Esophagus muscularis mucosa (tissue), 4 donors: ENCODE results near the gene IL1R2. TPM values are rescaled to one million over a fixed set of nuclear protein-coding genes. Genes with fewer than 3 reads are reported as not detected.

Experiments
- DNase-seq: peaks from one replicate; pipeline ENCODE4 v3.0.0-alpha.2; 2017; ENCODE audit errors: extremely low spot score
- H3K27ac ChIP-seq, 4 donors: fragments of 200-600 bp; sonication (generic); replicated peaks in 1 of 4; 1 replicate in 3 of 4; 2 replicates in 1 of 4; pipeline ENCODE4 v1.5.1; 2016 to 2019; ENCODE audit warnings: mild to moderate bottlenecking in 1 of 4
- H3K27me3 ChIP-seq, 4 donors: fragments of 200-600 bp; sonication (generic); one replicate each; pipeline versions ENCODE4 v1.5.1 to v1.6.0; 2016 to 2019
- H3K36me3 ChIP-seq, 4 donors: fragments of 200-600 bp; sonication (generic); one replicate each; pipeline ENCODE4 v1.5.1; 2016 to 2019
- H3K4me1 ChIP-seq, 4 donors: fragments of 200-600 bp; sonication (generic); one replicate each; pipeline ENCODE4 v1.5.1; 2016 to 2019
- H3K4me3 ChIP-seq, 4 donors: fragments of 200-600 bp; sonication (generic); 1 replicate in 2 of 4; 2 replicates in 2 of 4; pipeline ENCODE4 v1.5.1; 2016 to 2019; ENCODE audit warnings: mild to moderate bottlenecking in 4 of 4, moderate library complexity in 1 of 4
- H3K9me3 ChIP-seq, 4 donors: fragments of 200-600 bp; sonication (generic); 1 replicate in 3 of 4; 2 replicates in 1 of 4; pipeline ENCODE4 v1.5.1; 2016 to 2019
- CTCF ChIP-seq, 3 experiments: fragments of 200-600 bp in 2 of 3; fragments of 450-650 bp in 1 of 3; sonication (generic) in 2 of 3; IDR thresholded peaks; one replicate each; pipeline ENCODE4 v1.5.1; 2017 to 2019; ENCODE audit warnings: antibody characterized with exemption in 3 of 3, mild to moderate bottlenecking in 2 of 3, moderate library complexity in 1 of 3
- EP300 ChIP-seq: sonication (generic); formaldehyde crosslinking; IDR thresholded peaks from one replicate; pipeline ENCODE4 v1.6.1; 2017; ENCODE audit warnings: antibody characterized with exemption
- POLR2A ChIP-seq: fragments of 450-650 bp; IDR thresholded peaks from one replicate; pipeline ENCODE4 v1.6.1; 2017; ENCODE audit warnings: antibody characterized with exemption, moderate library complexity, mild to moderate bottlenecking, low read depth
- POLR2AphosphoS5 ChIP-seq, 2 donors: sonication (generic); formaldehyde crosslinking; IDR thresholded peaks; one replicate each; pipeline ENCODE4 v1.6.1; 2017; ENCODE audit warnings: antibody characterized with exemption in 2 of 2
- WGBS: methylation state at CpG from one replicate; pipeline ENCODE4 v1.1.5; 2018; 5-methylcytosine and 5-hydroxymethylcytosine counted together
- intact Hi-C: fragments of 100-400 bp; cut with DNase I; formaldehyde crosslinking; loops from one replicate; pipeline ENCODE4 v1.15.1; 2023
- total RNA-seq, 4 donors: library from RNA; depleted of rRNA; stranded (reverse); fragments of >200 nt; gene quantifications; one replicate each; pipeline versions ENCODE4 v1.1.0 to v1.2.1, GENCODE V29; 2016

IL1R2 gene
- total RNA-seq, 4 donors from 2014 or later = 2.5 to 56.2 (median 6.4) TPM

DNA sequence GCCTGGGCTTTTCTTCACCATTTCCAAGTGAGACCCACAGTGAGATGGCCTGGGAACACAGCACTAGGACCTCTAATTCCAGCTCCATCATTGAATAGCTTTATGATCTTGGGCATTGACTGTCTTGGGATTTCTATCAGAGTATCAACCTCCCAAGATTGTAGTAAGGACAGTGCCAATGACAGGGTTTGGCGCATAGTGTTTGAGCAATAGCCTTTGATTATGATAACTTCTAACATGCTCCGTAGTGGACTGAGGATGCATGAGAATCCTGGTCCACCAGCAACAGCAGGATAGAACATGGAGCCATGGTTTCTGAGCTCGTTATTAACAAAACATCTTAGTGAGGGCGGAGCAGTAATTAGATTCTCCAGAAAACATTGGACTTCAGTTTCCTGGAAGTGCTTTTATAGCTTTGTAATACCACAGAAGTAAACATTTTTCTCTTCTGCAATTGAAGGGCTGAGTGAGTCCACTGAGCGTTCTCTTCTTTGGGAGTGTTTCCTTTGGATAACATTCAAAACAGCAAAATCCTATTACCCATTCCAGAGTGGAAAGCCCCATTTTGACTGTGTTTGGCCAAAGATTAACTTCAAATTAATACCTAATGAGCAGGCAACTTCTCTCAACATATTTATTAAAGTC is 63.7 kb downstream of the IL1R2 start:
- no peaks in the 10 kb centered on the region for H3K36me3 ChIP-seq
- no peaks in the 10 kb centered on the region for H3K27me3 ChIP-seq
- no peak for TF ChIP-seq CTCF (IDR thresholded peaks at IDR 0.05)
- TF ChIP-seq POLR2A = no peak
- no peak for TF ChIP-seq EP300
- TF ChIP-seq POLR2AphosphoS5 (IDR thresholded peaks at IDR 0.05) = no peak
- WGBS = 65% methylated on average over 5 of the region's 5 CpGs
- peak overlapping the region; percentile 36 to 92 (median 51) for H3K27ac ChIP-seq
- H3K4me1 ChIP-seq = peaks cover 24 to 56% (median 51%) of the 10 kb centered on the region in 4 donors
- no peaks in the 10 kb centered on the region for H3K9me3 ChIP-seq
- intact Hi-C loops = no loop called here
- peak; percentile 86 for DNase-seq
- no peak overlapping the region for H3K4me3 ChIP-seq

- WGBS = 80% methylated on average over 3 of the region's 3 CpGs
- H3K4me3 ChIP-seq = no peak overlapping the region
- no peaks in the 10 kb centered on the region for H3K9me3 ChIP-seq
- no peaks in the 10 kb centered on the region for H3K27me3 ChIP-seq
- no peak for TF ChIP-seq EP300
- peak in 1 of 2 donors; percentile 20 for TF ChIP-seq POLR2AphosphoS5 (IDR thresholded peaks at IDR 0.05)
- H3K27ac ChIP-seq = peak overlapping the region; percentile 36 to 92 (median 51)
- H3K36me3 ChIP-seq = no peaks in the 10 kb centered on the region
- intact Hi-C loops = no loop called here
- peak; percentile 92 for DNase-seq
- peaks cover 17 to 56% (median 51%) of the 10 kb centered on the region in 4 donors for H3K4me1 ChIP-seq
Measured at GRCh38 chr2:102056079-102056581, 64.4 kb downstream of the IL1R2 start.

DNA sequence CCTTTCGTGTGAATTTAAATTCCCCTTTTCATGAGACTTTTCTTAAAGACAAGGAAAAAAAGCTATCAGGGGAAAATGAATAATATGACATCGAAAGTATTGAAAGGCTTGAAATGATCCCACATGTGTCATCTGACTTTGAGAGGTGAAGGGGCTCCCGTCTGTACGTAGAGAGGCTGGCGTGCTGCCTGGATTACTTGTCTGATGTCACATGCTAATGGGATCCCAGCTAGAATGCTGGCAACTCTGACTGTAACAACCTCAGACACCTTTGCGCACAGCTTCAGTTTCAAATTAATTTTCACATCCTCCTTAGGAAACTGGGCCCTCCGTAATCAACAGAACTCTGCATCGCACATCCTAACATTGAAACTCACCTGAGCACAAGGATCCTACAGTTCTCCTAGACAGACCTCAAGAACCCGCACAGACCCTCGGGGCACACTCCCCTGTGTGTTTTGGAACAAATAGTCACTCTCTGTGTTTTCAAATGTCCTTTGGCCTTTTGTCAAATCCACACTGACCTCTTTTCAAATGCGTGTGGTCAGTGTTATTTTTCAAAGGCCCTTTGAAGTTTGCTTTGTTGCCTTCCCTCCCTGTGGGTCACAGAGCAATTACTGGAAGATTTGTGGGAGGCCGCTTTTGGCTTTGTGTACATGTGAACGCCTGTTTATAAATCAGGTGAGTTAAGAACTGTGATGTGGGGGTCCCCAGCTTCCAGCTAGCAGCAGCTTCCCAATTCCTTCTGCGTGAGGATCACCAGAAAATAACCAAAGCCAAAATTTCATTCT is 65.9 kb downstream of the IL1R2 start:
- H3K27ac ChIP-seq = peak overlapping the region; percentile 16 to 92 (median 36)
- 79% methylated on average over 14 of the region's 14 CpGs for WGBS
- H3K4me1 ChIP-seq = peaks cover 12 to 56% (median 51%) of the 10 kb centered on the region in 4 donors
- intact Hi-C loops = no loop called here
- DNase-seq = peak; percentile 79
- H3K36me3 ChIP-seq = no peaks in the 10 kb centered on the region
- no peak overlapping the region for H3K4me3 ChIP-seq
- H3K27me3 ChIP-seq = no peaks in the 10 kb centered on the region
- H3K9me3 ChIP-seq = no peaks in the 10 kb centered on the region
- TF ChIP-seq CTCF (IDR thresholded peaks at IDR 0.05) (no peak), EP300 (no peak), POLR2AphosphoS5 (IDR thresholded peaks at IDR 0.05) (no peak), POLR2A (no peak)

- H3K4me3 ChIP-seq = no peak overlapping the region
- no peaks in the 10 kb centered on the region for H3K27me3 ChIP-seq
- TF ChIP-seq EP300 (no peak), POLR2AphosphoS5 (IDR thresholded peaks at IDR 0.05) (no peak), POLR2A (no peak), CTCF (IDR thresholded peaks at IDR 0.05) (no peak)
- H3K9me3 ChIP-seq = no peaks in the 10 kb centered on the region
- H3K27ac ChIP-seq = peak overlapping the region; percentile 16 to 92 (median 36)
- intact Hi-C loops = no loop called here
- no peaks in the 10 kb centered on the region for H3K36me3 ChIP-seq
- H3K4me1 ChIP-seq = peaks cover 15 to 58% (median 53%) of the 10 kb centered on the region in 4 donors
- WGBS = 86% methylated on average over 8 of the region's 8 CpGs
- DNase-seq = peak; percentile 80
Measured at GRCh38 chr2:102058293-102058833, 66.6 kb downstream of the IL1R2 start.

DNA sequence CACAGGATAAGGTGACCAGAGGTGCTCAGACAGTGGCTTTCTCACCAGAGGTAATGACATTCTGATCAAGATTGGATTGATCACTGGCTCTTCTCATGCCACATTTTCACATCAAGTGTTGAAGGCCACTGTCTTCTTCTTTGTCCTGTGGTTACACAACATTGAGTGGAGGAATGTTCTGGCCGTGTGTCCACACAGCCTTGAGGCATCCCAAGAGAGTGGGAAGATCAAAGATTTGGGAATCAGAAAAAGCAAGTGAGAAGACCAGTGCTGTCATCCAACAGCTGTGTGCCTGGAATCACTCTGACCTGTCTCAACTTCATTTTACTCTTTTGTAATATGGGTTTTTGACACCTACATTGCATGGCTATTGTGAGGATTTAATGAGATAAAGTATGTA is 67.4 kb downstream of the IL1R2 start:
- H3K27ac ChIP-seq = peak overlapping the region in 3 of 4 donors; percentile 29 to 92 (median 36)
- TF ChIP-seq POLR2AphosphoS5 (IDR thresholded peaks at IDR 0.05) (peak; percentile 45 to 68), POLR2A (no peak), CTCF (IDR thresholded peaks at IDR 0.05) (no peak), EP300 (peak; percentile 46)
- no peaks in the 10 kb centered on the region for H3K36me3 ChIP-seq
- H3K4me3 ChIP-seq = no peak overlapping the region
- peaks cover 23 to 62% (median 59%) of the 10 kb centered on the region in 4 donors for H3K4me1 ChIP-seq
- intact Hi-C loops = no loop called here
- no peaks in the 10 kb centered on the region for H3K27me3 ChIP-seq
- H3K9me3 ChIP-seq = no peaks in the 10 kb centered on the region
- 77% methylated on average over 1 of the region's 1 CpG for WGBS
- DNase-seq = peak; percentile 91
